ENCODE data around the gene NELL1.

GRCh38 chr11:21567645-21568290 lies 898.4 kb downstream of the NELL1 start:
- TF ChIP-seq GATA2 (IDR thresholded peaks at IDR 0.05; ENCODE audit: low read depth, low read length): peak; percentile 73
- TF ChIP-seq GATA3 (IDR thresholded peaks at IDR 0.05; ENCODE audit: low read depth, low read length): peak; percentile 98
